ENCODE results near the gene TAF4. TPM values are rescaled to one million over a fixed set of nuclear protein-coding genes. Genes with fewer than 3 reads are reported as not detected.

TAF4 gene
- total and polyA plus RNA-seq, 8 donors: 14.1 to 21.0 (median 17.1) TPM

DNA sequence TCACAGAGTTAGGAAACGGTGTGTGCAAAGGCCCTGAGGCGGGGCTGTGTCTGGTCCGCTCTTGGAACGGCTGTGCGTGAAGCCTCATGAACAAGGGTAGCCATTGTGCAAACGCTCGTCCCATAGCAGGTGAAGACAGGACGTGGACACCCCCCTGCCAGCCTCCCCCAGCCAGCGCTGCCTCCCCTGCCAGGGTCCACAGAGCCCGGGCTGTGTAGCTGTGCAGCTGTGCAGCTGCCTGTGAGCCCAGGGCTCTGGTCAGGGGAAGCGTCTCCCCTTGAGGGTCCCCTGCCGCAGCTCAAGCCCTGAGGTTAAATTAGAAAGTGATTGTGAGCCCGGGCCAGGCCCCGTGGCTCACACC lies 139.4 kb downstream of the TAF4 start:
- H3K4me3 ChIP-seq: no peak overlapping the region
- H3K27me3 ChIP-seq: peaks cover 0 to 36% of the 10 kb centered on the region in 2 donors
- TF ChIP-seq, protein P1, sequence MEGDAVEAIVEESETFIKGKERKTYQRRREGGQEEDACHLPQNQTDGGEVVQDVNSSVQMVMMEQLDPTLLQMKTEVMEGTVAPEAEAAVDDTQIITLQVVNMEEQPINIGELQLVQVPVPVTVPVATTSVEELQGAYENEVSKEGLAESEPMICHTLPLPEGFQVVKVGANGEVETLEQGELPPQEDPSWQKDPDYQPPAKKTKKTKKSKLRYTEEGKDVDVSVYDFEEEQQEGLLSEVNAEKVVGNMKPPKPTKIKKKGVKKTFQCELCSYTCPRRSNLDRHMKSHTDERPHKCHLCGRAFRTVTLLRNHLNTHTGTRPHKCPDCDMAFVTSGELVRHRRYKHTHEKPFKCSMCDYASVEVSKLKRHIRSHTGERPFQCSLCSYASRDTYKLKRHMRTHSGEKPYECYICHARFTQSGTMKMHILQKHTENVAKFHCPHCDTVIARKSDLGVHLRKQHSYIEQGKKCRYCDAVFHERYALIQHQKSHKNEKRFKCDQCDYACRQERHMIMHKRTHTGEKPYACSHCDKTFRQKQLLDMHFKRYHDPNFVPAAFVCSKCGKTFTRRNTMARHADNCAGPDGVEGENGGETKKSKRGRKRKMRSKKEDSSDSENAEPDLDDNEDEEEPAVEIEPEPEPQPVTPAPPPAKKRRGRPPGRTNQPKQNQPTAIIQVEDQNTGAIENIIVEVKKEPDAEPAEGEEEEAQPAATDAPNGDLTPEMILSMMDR (IDR thresholded peaks at IDR 0.05): no peak
- H3K9me3 ChIP-seq: peaks cover 0 to 12% of the 10 kb centered on the region in 2 donors
- intact Hi-C loops (cut with DNase I): no loop called here
- no peak for ATAC-seq
- peak in 1 of 4 donors; percentile 72 for DNase-seq
- no peak overlapping the region for H3K27ac ChIP-seq
- no peaks in the 10 kb centered on the region for H3K36me3 ChIP-seq
- no peaks in the 10 kb centered on the region for H3K4me1 ChIP-seq

DNA sequence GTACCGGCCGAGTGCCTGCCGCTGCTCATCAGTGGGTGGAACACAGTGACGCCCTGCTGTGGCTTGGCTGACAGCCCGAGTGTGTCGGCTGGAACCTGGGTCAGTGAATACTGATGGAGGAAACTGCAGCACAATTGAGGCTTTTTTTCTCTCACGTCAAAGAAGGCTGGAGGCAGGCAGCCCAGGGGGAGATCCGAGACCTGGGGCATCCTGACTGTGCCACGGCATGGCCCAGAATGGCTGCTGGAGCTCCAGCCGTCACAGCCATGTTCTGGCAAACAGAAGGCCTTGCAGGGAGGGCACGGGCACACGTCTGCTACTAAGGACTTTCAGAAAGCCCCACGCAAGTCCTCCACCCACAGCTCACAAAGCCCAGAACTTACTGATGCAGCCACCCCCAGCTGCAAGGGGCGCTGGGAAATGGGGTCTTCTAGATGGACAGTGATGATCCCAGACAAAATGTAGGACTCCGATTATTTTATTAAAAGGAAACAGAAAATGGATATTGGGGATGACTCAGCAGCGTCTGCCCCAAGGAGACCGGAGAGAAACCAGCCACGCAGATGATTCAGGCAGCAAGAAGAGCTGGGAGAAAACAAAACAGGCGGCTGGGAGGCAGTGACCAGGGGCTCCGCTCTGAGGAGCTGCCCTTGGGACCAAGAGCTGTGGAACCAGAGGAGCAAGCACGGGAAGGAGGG lies 140.0 kb downstream of the TAF4 start:
- peaks cover 0 to 36% of the 10 kb centered on the region in 2 donors for H3K27me3 ChIP-seq
- ATAC-seq (no peak), DNase-seq (peak in 1 of 4 donors; percentile 50)
- H3K9me3 ChIP-seq: peaks cover 0 to 12% of the 10 kb centered on the region in 2 donors
- no peak overlapping the region for H3K4me3 ChIP-seq
- TF ChIP-seq, protein P1 (IDR thresholded peaks at IDR 0.05): no peak
- intact Hi-C loops (cut with DNase I): no loop called here
- H3K36me3 ChIP-seq: no peaks in the 10 kb centered on the region
- no peaks in the 10 kb centered on the region for H3K4me1 ChIP-seq
- H3K27ac ChIP-seq: no peak overlapping the region

DNA sequence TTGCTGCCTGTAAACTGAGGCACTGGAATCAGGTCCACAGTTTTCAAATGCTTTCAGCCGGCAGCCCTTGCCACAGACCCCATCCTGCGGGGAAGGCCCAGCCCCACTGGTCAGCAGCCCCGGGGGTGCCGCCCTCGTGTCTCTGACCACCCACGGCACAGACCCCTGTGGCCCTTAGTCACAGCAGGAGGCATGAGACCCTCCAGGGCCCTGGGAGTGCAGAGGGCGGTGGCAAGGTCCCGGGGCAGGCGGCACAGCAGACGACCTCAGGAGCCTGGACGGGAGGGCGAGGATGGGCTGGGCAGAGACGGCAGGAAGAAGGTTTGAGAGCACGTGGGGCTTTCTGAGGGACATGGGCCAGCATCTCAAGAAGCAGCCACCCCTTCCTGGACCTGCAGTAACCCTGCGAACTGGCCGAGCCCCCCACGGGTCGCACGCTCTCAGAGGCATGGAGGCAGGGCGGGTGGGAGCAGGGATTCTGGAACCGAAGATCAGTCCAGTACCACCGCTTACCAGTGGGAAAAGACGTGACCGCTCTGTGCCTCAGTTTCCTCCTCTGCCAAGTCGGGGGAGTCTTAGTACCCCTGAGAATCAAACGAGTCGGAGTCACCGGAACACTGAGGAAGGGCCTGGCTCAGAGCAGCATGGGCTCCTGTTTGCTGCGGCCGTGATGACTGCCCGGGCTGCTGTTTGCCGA lies 140.7 kb downstream of the TAF4 start:
- H3K27me3 ChIP-seq: peaks cover 0 to 36% of the 10 kb centered on the region in 2 donors
- intact Hi-C loops (cut with DNase I): no loop called here
- no peak overlapping the region for H3K4me3 ChIP-seq
- no peaks in the 10 kb centered on the region for H3K4me1 ChIP-seq
- peaks cover 0 to 11% of the 10 kb centered on the region in 2 donors for H3K9me3 ChIP-seq
- ATAC-seq: no peak
- no peaks in the 10 kb centered on the region for H3K36me3 ChIP-seq
- TF ChIP-seq, protein P1 (IDR thresholded peaks at IDR 0.05): no peak
- no peak overlapping the region for H3K27ac ChIP-seq
- peak in 1 of 4 donors; percentile 64 for DNase-seq

Small RNA genes lying within 50 kb of the gene (microRNA-seq; reads per million reads assigned to microRNA genes)
- gene MIR1257 (0 reads per million in 2 donors), gene MIR3195 (0 to 0.14 reads per million in 2 donors)

Other genes starting within 250 kb of the TAF4 start
- gene LSM14B, start 56.6 kb upstream of the TAF4 start, total RNA-seq: 10 to 100 TPM; 36.0 to 36.2 TPM
- gene LSM14B, start 56.6 kb upstream of the TAF4 start, polyA plus RNA-seq (ENCODE audit: insufficient read length in 6 of 6): 10 to 100 TPM; 57.1 to 62.3 (median 59.9) TPM
- gene PSMA7, start 77.5 kb upstream of the TAF4 start, total RNA-seq: 100 to 1,000 TPM; 180 to 296 TPM
- gene PSMA7, start 77.5 kb upstream of the TAF4 start, polyA plus RNA-seq (ENCODE audit: insufficient read length in 6 of 6): 100 to 1,000 TPM; 150 to 207 (median 168) TPM
- 10 to 100 TPM; 14.6 to 14.9 TPM for gene SS18L1, start 77.9 kb upstream of the TAF4 start, total RNA-seq
- 10 to 100 TPM; 21.0 to 30.0 (median 23.6) TPM for gene SS18L1, start 77.9 kb upstream of the TAF4 start, polyA plus RNA-seq (ENCODE audit: insufficient read length in 6 of 6)
- 10 to 100 TPM; 25.5 to 29.6 TPM for gene MTG2, start 117.1 kb upstream of the TAF4 start, total RNA-seq
- 10 to 100 TPM; 30.1 to 34.6 (median 31.8) TPM for gene MTG2, start 117.1 kb upstream of the TAF4 start, polyA plus RNA-seq (ENCODE audit: insufficient read length in 6 of 6)
- gene HRH3, start 154.4 kb upstream of the TAF4 start, total RNA-seq: not detected
- gene HRH3, start 154.4 kb upstream of the TAF4 start, polyA plus RNA-seq (ENCODE audit: insufficient read length in 6 of 6): not detected
- 10 to 100 TPM; 40.1 to 47.3 TPM for gene OSBPL2, start 172.6 kb upstream of the TAF4 start, total RNA-seq
- 10 to 100 TPM; 25.6 to 38.0 (median 31.6) TPM for gene OSBPL2, start 172.6 kb upstream of the TAF4 start, polyA plus RNA-seq (ENCODE audit: insufficient read length in 6 of 6)
- 10 to 100 TPM; 60.1 to 96.9 TPM for gene ADRM1, start 237.1 kb upstream of the TAF4 start, total RNA-seq
- gene ADRM1, start 237.1 kb upstream of the TAF4 start, polyA plus RNA-seq (ENCODE audit: insufficient read length in 6 of 6): 10 to 100 TPM; 30.0 to 54.5 (median 41.0) TPM